Measurements from ENCODE around the gene FSTL4. TPM values are rescaled to one million over a fixed set of nuclear protein-coding genes. Genes with fewer than 3 reads are reported as not detected.

The FSTL4 gene
- polyA plus RNA-seq, 3 donors, result 0.76 to 1.8 (median 0.89) TPM

DNA sequence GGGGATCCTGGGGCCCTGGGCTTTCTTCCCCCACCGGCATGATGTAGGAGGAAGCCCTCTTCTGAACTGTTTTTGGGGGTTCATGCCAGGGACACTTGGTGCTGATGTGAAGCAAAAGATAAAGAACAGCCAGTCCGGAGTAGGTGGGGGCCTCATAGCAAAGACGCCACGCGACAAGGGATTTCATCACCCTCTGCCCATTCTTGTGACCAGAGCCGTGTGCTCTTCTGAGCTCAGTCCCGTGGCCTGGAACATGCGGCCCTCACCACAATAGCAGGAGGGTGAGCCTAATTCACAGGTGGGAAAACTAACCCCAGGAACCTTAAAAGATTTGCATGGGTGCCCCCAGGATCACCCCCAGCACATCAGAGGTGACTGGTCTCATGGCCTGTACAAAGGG is 334.6 kb downstream of the FSTL4 start:
- no peak for DNase-seq (ENCODE audit: low read depth in 3 of 3, low spot score in 2 of 3)

DNA sequence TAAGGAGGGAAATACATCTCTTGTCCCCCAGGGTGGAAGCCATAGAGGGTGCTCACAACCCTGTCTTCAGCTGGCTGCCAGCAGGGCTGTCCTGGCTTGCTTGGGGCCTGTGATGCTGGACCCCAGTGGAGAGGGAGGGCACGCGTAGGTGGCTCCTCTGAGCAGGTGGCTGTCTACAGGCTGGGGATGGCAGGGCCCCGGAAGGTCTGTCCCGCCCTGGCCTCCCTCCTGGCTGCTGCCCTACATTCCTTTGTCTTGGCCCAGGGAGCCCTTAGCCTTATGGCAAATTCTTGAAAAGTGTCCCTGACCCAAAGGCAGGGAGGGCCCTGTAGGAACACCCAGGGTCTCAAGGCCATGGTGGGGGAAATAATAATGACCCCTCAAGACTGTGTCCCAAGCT is 336.2 kb downstream of the FSTL4 start:
- no peak for DNase-seq (ENCODE audit: low read depth in 3 of 3, low spot score in 2 of 3)

DNA sequence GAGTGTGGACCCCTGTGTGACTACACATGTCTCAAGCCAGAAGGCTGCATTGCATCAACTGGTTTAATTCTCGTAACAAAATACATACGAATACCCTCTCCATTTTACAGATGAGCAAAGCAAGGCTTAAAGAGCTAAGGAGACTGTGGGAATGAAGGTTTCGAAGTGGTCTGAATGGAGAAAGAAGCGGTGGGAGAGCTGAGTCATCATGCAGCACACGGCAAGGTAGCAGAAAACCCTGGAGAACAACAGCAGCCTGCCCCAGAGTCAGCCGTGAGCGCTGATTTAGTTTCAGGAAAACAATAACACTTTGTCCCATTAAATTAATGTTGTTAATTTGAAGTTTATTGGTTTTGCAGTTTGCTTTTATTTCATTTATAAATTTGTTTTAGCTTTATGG is 336.7 kb downstream of the FSTL4 start:
- DNase-seq (ENCODE audit: low read depth in 3 of 3, low spot score in 2 of 3), result no peak

DNA sequence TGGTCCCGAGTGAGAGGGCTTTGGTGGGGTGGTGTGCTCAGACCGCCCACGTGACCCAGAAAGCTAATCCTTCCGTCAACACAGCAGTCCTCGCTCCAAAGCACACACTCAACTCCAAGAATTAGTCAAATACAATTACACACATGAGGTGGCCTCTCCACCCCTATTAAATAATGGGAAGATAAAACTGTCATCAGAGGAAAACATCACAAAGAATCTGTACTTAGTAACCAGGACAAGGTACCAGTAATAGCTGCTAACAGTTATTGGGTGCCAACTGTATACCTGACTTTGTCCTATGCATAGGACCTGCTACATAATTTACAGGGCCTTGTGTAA is 337.8 kb downstream of the FSTL4 start:
- DNase-seq (ENCODE audit: low read depth in 3 of 3, low spot score in 2 of 3), result peak; percentile 53 to 68 (median 56)

DNA sequence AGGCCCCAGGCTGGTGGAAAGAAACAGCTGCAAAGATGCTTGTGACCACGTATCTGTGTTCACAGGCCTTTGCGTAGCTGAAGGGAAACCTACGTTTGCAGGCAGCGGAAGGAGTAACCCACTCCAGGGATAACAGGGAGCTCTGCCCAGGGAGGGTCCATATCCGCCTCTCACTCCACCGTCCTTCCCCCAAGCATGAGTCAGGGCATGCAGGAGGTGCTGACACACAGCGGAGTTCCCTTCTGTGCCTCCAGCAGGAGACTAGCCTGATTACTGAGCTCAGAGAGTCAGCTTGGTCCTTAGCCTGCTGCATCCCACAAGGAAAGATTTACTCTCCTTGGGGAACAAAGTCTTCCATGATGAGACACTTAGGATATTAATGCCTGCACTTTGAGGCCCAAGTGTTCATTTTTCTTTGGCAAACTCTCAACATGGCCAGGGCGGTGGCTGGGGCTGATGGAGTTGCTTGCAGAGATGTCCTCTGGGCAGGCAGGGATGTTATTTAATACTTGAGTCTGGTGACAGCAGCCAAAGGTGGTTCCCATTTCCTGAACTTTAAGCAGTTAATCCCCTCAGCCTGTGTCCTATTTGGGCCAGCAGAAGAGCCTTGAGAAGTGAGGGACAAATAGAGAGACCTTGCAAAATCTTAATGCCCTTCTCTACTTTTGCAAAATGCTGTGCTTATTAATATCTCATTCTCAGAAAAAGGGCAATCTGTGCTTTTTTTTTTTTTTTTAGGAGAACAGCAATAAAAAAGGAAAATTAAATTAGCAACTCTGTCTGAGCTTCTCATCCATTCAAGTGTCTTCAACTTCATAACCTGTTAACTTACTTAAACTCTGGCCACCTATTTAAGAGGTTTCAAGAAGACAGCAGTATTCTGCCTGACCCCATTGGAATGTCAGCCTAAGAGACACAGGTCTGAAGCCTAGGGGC is 338.4 kb downstream of the FSTL4 start:
- DNase-seq (ENCODE audit: low read depth in 3 of 3, low spot score in 2 of 3), result no peak

DNA sequence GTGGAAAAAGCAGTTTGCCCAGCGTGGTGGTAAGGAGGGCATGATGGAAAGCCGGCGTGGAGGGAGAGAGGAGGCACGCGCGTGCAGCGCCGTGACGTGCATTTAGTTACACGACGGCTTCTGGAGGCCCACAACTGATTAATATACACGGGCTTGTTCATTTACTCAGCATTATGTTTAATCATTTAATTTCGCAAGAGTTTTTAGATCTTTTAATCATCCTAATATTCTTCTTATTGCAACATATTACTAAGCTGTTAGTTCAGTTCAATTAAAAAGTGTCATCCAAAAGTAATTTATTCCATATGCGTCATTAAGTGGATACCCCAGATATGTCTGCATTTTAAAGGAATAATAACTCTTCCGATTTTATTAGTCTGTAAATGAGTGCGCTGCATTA is 340.0 kb downstream of the FSTL4 start:
- no peak for DNase-seq (ENCODE audit: low read depth in 3 of 3, low spot score in 2 of 3)

DNA sequence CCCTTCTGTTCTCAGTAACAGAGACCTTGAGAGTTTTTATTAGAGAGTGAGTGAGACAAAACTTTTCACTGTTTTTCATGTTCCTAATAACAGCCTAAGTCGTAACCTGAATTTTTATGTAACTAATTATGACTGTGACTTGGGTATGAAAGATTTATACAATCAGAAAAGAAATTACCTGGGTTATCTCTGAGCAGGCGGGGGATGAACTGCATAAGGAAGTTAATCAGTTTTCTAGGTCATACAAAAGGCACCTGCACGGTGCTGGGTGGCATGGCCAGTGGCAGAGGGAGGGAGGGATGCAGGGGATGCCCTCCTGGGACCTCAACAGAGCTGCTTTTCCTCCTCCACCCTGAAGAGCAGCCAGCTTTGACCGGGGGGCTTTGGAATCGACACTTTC is 340.7 kb downstream of the FSTL4 start:
- no peak for DNase-seq (ENCODE audit: low read depth in 3 of 3, low spot score in 2 of 3)

DNA sequence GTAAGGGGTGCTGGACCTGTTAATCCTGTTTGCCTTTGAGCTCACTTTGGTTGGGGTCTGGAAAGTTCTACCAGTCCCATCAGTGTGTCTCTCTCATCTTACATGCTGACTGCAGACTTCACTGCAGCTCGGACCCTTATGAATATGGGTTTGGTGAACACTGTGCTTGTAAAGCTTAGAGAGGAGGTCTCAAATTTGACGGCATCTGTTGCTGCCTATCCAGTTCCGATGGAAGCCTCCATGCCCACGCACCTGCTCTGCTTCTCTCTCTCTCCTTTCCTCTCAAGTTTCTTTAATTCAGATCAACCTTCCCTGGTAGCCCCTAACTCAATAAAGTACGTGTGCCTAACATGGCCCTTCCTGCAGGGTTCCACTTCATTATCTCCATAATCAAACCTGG is 342.6 kb downstream of the FSTL4 start:
- DNase-seq (ENCODE audit: low read depth in 3 of 3, low spot score in 2 of 3), result no peak

DNA sequence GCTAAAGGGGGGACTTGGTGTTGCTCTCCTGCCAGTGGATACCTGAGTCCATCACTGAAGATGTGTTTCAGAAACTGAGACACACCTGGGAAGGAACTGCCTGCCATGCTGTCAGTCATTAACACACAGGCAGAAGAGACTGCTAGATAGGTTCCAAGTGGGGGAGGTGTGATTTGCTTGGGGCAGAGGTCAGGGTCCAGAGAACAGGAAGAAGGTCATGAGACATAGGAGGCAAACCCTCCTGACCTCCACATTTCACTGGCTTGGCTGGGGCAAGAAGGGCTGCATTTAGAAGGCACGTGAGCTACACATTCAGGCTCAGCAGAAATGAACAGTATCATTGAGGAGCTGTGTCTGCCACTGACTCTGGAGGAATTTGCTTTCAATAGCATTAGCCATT is 344.7 kb downstream of the FSTL4 start:
- no peak for DNase-seq (ENCODE audit: low read depth in 3 of 3, low spot score in 2 of 3)

DNA sequence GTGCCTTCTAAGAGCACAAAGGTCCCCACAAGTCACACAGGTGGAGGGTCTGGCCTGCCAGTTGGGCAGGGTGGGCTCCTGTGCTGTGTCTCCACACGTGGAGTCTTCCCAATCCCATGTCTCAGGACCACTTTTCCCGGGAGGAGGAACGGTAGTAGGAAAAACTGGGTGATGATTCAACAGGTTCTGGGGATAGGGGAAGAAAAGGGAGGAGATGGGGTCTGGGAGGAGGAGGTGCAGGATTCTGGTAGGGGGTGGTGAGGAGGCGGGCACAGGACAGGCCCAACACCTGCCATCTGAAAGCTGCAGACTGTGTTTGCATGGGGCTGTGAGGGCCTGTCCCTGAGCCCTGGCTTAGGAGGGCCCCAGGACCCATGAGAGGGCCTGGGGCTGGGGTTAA is 345.4 kb downstream of the FSTL4 start:
- no peak for DNase-seq (ENCODE audit: low read depth in 3 of 3, low spot score in 2 of 3)

DNA sequence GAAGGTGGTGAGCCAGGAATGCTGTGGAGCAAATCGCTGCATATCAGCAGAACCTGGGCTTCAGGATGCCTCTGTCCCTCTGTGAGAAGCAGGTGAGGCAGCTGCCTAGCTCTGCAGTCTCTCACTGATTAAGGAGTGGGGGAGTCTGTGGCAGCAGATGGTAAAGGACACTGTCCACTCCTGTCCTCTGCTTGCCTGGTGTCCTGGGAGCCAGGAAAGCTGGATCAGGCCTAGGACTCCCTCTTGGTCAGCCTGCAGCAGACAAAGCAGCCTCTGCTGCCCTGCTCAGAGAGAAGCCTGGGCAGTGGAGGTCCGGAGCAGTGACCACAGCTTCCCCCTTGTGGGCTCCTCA is 345.8 kb downstream of the FSTL4 start:
- no peak for DNase-seq (ENCODE audit: low read depth in 3 of 3, low spot score in 2 of 3)

DNA sequence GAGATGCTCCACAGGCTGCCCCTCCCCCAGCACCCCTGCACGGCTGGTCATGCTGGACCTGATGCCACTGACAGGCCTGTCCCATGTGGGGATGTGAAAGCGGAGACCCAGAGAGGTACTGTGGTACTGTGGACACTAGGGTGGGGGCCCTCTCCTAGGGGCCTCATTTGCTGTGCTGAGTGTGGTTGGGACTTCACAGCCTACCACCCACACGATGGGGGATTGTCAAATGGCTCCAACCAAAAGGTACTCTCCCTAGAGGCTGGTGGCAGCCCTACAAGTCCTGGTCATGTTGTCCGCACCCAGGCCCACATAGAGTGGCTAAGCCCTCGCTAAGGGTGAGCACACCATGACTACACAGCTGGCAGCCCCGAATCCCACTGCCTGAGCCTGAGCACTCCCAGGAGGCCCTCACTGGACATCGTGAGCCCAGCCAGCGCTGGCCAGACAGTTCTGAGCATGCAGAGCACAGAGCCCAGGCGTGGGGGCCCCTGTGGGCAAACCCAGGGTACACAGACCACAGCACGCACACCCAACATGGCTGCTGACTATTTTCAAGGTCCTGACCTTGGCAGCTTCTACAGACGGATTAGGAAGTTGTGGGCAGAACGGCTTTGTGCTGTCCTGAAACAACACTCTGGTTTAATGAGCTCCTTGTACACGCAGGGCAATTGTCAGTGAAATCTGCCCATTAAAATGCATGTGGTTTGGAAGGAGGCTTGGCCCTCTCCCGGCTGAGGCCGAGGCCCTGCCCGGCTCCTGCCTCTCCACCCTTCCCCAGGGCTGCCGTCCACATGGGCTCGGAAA is 346.4 kb downstream of the FSTL4 start:
- DNase-seq (ENCODE audit: low read depth in 3 of 3, low spot score in 2 of 3), result no peak

DNA sequence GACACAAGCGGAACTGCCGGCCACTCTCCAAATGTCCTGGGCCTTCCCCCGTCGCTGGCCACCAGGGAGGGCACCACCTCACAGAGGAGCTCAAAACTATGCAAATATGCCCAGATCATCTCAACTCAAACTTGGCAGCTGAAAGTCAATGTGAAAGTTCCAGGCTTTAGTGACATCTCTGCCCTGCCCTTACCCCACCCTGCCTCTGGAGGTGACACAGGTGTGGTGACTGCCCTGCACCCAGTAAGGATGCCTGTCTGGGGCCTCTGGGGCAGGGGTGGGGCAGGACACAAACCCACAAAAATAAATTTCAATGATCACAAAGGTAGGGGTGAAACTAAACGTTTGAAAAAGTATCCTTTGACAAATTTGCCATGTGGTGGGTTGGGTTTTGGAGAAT is 347.1 kb downstream of the FSTL4 start:
- DNase-seq (ENCODE audit: low read depth in 3 of 3, low spot score in 2 of 3), result no peak

DNA sequence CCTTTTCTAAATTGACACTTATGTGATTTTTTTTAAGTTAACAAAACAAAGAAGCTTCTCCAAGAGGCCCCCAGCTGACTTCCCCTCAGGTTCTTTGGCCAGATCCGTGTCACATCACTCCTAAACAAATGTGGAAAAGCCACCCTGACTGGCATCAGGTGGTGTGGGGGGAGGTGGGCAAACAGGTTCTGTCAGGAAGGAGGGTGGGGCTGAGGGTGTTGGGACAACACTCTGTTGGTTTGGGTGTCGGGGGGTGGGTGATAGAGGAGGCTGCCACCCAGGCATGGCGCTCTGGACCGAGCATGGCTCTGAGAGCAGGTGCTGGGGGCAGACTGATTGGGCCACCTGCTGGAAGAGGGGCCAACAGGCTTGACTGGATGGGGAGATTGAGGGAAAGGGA is 349.7 kb downstream of the FSTL4 start:
- no peak for DNase-seq (ENCODE audit: low read depth in 3 of 3, low spot score in 2 of 3)

DNA sequence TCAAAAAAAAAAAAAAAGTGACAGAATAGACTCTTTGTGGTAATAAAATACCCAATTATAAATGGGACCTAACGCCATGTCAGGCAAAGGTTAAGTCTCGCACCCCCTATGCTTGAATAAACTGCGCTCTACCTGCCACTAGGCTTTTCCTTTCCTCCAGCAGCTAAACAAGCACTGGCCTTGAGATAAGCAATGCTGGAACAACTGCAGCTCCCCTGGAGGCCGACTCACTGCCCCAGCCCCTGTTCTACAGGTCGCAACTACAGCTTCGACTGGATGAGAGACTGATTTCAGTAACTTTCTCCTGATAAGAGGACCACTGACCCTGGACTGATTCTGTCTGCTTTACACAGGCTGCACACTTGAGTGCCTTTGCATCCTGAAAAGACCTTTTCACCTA is 350.3 kb downstream of the FSTL4 start:
- no peak for DNase-seq (ENCODE audit: low read depth in 3 of 3, low spot score in 2 of 3)

DNA sequence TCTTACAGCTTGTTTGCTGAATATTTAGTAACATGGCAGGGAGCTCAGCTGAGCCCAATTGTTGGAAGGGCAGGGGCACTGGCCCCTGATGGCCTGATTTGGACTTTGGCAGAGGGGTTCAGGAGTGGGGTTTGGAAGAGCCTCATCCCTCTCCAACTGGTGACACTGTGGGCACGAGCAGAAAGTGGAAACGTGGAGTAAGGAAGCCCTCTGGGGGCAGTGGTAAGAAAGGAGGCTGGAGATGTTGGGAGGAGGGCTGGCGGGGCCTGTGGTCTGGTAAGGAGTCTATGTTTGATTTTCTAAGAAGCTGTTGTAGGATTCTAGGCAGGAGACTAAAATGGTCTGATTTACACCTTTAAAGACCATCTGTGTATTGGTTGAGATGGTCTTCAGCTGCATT is 351.6 kb downstream of the FSTL4 start:
- DNase-seq (ENCODE audit: low read depth in 3 of 3, low spot score in 2 of 3), result no peak

DNA sequence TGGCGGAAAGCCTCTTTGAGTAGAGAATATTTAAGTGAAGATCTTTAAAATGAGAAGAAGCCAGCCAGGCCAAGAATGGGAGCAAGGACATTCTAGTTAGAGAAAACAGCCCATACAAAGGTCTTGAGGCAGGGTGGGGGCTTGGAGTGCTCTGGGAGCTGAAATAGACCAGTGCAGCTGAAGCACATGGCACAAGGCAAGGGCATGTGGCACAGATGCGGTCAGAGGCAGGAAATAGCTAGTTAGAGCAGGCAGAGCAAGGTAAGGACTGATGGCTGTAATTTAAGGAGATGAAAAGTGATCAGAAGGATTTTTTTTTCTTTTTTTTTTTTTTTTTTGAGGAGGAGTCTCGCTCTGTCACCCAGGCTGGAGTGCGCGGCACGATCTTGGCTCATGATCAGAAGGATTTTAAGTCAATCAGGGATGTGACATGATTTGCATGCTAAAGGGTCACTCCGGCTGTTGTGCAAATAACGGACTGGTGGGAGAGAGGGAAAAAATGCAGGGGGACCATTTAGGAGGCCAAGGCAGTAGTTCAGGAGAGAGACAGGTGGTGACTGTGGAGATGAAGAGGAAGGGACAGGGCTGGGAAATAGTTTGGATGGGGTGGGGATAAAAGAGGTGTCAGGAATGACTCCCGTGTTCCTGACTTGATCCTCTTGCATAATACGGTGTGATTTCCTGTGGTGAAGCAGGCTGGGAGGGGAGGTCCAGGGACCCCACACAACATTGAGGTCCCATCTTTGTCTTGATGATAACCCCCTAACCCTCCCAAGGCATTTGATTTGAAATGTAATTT is 352.9 kb downstream of the FSTL4 start:
- no peak for DNase-seq (ENCODE audit: low read depth in 3 of 3, low spot score in 2 of 3)

DNA sequence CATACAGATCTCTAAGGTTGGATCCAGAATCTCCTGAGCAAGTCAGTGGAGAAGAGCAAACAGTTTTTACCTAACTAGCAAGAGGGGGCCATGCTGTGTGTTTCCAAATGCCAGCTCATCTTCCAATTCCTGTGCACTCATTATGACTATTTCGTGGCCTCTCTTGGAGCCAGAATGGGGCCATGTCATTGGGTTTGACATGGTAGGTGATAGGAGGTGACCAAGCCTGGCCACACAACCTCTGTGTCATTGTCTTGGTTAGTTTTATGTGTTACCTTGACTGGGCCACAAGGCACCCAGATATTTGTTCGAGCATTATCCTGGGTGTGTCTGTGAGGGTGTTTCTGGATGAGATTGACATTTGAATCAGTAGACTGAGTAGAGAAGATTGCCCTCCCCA is 354.4 kb downstream of the FSTL4 start:
- no peak for DNase-seq (ENCODE audit: low read depth in 3 of 3, low spot score in 2 of 3)

DNA sequence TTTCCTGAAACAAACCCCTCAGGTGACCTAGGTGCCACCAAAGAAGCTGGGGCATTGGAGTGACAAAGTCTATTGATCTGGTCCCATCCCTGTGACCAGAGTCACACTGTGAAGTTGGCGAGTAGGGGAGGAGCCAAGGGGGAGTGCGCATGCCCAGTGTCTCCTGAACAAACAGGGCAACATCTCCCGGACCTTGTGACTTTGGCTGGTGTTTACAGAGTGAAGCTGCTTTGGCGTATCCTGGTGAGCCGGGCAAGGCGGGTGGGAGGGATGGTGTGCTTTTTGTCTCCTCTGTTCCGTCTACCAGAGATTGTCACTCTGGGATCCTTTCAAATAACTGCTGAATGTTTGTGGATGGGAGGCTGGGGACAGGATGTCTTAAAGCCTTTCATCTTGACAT is 356.1 kb downstream of the FSTL4 start:
- no peak for DNase-seq (ENCODE audit: low read depth in 3 of 3, low spot score in 2 of 3)

DNA sequence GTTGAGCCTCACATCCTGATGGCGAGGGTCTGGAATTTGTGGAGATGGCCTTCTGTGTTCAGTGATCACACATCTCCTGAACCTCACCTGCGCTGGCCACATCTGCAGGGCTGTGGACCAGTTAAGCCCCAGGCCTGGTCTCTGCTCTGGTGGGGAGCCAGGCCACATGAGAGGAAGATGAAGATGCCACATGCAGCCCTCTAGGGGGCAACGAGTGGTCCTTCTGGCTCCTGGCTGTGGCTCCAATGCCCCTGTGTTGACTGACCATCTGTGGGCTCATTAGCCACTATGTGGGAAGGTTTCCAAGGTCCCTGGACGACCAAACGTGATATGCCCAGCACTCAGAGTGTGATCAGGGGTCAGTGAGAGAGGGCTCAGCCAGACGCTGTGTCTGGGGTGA is 357.5 kb downstream of the FSTL4 start:
- DNase-seq (ENCODE audit: low read depth in 3 of 3, low spot score in 2 of 3), result no peak

DNA sequence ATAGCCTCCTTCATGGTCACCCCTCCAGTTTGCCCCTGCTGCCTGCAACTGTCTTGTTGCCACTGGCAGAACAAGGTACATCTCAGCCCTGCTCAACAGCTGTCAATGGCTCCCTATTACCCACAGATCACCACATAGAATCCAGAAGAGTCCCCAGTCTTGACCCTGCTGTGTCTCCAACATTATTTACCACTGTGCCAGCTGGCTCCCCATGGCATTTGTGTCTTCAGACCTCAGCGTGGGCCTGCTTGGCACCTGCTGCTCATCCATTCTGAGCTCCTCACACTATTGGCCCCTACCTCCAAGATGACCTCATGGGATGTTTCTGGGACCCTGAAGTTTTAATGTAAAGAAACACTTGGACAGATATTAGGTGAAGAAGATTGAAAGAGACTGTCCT is 358.7 kb downstream of the FSTL4 start:
- no peak for DNase-seq (ENCODE audit: low read depth in 3 of 3, low spot score in 2 of 3)

Data from right renal cortex interstitium (tissue), 3 donors.